Measurements from ENCODE around the gene TOP3B. TPM values are rescaled to one million over a fixed set of nuclear protein-coding genes. Genes with fewer than 3 reads are reported as not detected.
A peak's percentile ranks its signal among the peaks of the same experiment; 100 is the strongest.

Gene TOP3B
- total and polyA plus RNA-seq, 10 of the 15 experiments (the other 5 are each of a cell fraction or from before 2014, with no cell fraction given): 0.60 to 47.3 (median 33.7) TPM

GRCh38 chr22:21982338-21982965, at the start of gene TOP3B (continued):
- TF ChIP-seq CREM (IDR thresholded peaks at IDR 0.05; ENCODE audit: low read depth) (peak; percentile 72), KLF5 (IDR thresholded peaks at IDR 0.05; ENCODE audit: partially characterized antibody) (peak; percentile 87), BHLHE40 (IDR thresholded peaks at IDR 0.05; ENCODE audit: borderline replicate concordance in 1 of 2, low read depth in 2 of 2, low read length in 1 of 2) (peak; percentile 63 to 67; a peak in 3 of 4 replicates), NFIC (IDR thresholded peaks at IDR 0.05; ENCODE audit: low read depth, low read length) (no peak), SMAD1 (IDR thresholded peaks at IDR 0.05; ENCODE audit: low read depth, partially characterized antibody) (no peak), ZBTB11 (CRISPR knock-in tag; IDR thresholded peaks at IDR 0.05) (peak; percentile 99)
